Thyroid gland (tissue), 4 donors: ENCODE data around the gene HELLS.
"Not testable (repeated sequence)": the region's sequence is repeated elsewhere in the genome, so short reads cannot be mapped to it uniquely, and the experiment has no call there.

Source experiments
- POLR2A ChIP-seq, 2 donors: fragments of 450-650 bp; IDR thresholded peaks; one replicate each; pipeline ENCODE4 v1.6.1; 2017; ENCODE audit warnings: antibody characterized with exemption in 2 of 2, mild to moderate bottlenecking in 2 of 2, moderate library complexity in 1 of 2
- TF ChIP-seq, protein P1 (sequence below), 6 experiments: fragments of 200-600 bp in 3 of 6; fragments of 450-650 bp in 3 of 6; sonication (generic) in 3 of 6; IDR thresholded peaks; one replicate each; pipeline ENCODE4 v1.5.1; 2016 to 2019; ENCODE audit warnings: antibody characterized with exemption in 6 of 6, mild to moderate bottlenecking in 2 of 6, inconsistent platforms in 1 of 6, moderate library complexity in 1 of 6

DNA sequence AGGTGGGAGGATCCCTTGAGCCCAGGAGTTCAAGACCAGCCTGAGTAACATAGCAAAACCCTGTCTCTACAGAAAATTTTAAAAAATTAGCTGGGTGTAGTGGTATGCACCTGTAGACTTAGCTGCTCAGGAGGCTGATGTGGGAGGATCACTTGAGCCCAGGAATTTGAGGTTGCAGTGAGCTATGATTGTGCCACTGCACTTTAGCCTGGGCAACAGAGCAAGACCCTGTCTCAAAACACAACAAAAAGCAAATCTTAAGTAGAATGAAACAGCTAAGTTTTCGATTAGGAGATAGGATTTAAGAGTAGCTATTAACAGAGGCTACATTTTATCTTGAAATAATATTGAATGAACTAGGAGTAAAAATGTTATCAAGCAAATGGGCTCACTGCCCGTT lies 3.3 kb upstream of the HELLS start:
- TF ChIP-seq, protein P1, sequence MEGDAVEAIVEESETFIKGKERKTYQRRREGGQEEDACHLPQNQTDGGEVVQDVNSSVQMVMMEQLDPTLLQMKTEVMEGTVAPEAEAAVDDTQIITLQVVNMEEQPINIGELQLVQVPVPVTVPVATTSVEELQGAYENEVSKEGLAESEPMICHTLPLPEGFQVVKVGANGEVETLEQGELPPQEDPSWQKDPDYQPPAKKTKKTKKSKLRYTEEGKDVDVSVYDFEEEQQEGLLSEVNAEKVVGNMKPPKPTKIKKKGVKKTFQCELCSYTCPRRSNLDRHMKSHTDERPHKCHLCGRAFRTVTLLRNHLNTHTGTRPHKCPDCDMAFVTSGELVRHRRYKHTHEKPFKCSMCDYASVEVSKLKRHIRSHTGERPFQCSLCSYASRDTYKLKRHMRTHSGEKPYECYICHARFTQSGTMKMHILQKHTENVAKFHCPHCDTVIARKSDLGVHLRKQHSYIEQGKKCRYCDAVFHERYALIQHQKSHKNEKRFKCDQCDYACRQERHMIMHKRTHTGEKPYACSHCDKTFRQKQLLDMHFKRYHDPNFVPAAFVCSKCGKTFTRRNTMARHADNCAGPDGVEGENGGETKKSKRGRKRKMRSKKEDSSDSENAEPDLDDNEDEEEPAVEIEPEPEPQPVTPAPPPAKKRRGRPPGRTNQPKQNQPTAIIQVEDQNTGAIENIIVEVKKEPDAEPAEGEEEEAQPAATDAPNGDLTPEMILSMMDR (IDR thresholded peaks at IDR 0.05) = not testable (repeated sequence)
- not testable (repeated sequence) for TF ChIP-seq POLR2A (IDR thresholded peaks at IDR 0.05)
